C4-2B (cell line): ENCODE data around the gene EFCC1.

Source experiments
- ZFX ChIP-seq: fragments of 450-650 bp; IDR thresholded peaks from 2 replicates; pipeline ENCODE4 v1.6.1; 2017
- TF ChIP-seq, protein P1 (sequence below): fragments of 450-650 bp; conservative IDR thresholded peaks from 2 replicates; pipeline ENCODE4 v1.5.1; 2017; ENCODE audit warnings: mild to moderate bottlenecking

DNA sequence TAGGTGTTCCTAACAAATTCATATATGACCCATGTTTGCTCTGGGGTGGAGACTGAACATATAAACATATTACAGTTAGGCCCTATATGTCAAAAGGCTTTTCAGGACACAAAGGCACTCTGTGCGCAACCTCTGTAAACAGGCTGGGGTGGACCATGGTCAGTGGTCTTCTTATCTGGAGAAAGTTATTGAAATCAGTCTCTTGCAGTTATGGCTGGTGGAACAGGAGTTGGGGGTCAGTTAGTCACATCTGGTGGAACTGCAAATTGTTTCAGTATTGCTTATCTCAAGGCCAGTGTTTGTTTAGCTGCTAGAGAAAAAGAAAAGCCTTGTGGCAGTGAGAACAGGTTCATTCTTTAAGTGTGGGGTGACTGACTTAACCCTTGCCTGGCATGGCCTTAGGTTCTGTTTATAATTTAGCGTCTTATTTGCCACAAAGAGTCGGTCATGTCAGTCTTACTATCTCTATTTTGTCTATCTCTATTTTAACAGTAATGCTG is 53.6 kb downstream of the EFCC1 start:
- TF ChIP-seq, protein P1, sequence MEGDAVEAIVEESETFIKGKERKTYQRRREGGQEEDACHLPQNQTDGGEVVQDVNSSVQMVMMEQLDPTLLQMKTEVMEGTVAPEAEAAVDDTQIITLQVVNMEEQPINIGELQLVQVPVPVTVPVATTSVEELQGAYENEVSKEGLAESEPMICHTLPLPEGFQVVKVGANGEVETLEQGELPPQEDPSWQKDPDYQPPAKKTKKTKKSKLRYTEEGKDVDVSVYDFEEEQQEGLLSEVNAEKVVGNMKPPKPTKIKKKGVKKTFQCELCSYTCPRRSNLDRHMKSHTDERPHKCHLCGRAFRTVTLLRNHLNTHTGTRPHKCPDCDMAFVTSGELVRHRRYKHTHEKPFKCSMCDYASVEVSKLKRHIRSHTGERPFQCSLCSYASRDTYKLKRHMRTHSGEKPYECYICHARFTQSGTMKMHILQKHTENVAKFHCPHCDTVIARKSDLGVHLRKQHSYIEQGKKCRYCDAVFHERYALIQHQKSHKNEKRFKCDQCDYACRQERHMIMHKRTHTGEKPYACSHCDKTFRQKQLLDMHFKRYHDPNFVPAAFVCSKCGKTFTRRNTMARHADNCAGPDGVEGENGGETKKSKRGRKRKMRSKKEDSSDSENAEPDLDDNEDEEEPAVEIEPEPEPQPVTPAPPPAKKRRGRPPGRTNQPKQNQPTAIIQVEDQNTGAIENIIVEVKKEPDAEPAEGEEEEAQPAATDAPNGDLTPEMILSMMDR = no peak
- no peak for TF ChIP-seq ZFX
